Thyroid gland (tissue), 4 donors: ENCODE measurements around the gene SLC30A7. TPM values are rescaled to one million over a fixed set of nuclear protein-coding genes. Genes with fewer than 3 reads are reported as not detected.

Experiments
- DNase-seq, 2 donors: peaks; one replicate each; pipeline ENCODE4 v3.0.0-alpha.2; 2019
- H3K27ac ChIP-seq, 3 donors: fragments of 200-600 bp; sonication (generic); 1 replicate in 2 of 3; 2 replicates in 1 of 3; pipeline ENCODE4 v1.5.1; 2016 to 2019; ENCODE audit warnings: mild to moderate bottlenecking in 1 of 3, moderate library complexity in 1 of 3
- H3K27me3 ChIP-seq: fragments of 200-600 bp; sonication (generic); one replicate; pipeline ENCODE4 v1.5.1; 2019
- H3K36me3 ChIP-seq, 2 donors: fragments of 200-600 bp; sonication (generic); one replicate each; pipeline ENCODE4 v1.5.1; 2016 to 2019
- H3K4me1 ChIP-seq, 2 donors: fragments of 200-600 bp; sonication (generic); one replicate each; pipeline ENCODE4 v1.5.1; 2017 to 2019
- H3K4me3 ChIP-seq, 3 donors: fragments of 200-600 bp; sonication (generic); replicated peaks in 1 of 3; 1 replicate in 2 of 3; 2 replicates in 1 of 3; pipeline ENCODE4 v1.5.1; 2016; ENCODE audit warnings: mild to moderate bottlenecking in 1 of 3
- H3K9me3 ChIP-seq: fragments of 200-600 bp; sonication (generic); one replicate; pipeline ENCODE4 v1.5.1; 2017
- CTCF ChIP-seq, 6 experiments: fragments of 200-600 bp in 3 of 6; fragments of 450-650 bp in 3 of 6; sonication (generic) in 3 of 6; IDR thresholded peaks; one replicate each; pipeline ENCODE4 v1.5.1; 2016 to 2019; ENCODE audit warnings: antibody characterized with exemption in 6 of 6, mild to moderate bottlenecking in 2 of 6, inconsistent platforms in 1 of 6, moderate library complexity in 1 of 6
- POLR2A ChIP-seq, 2 donors: fragments of 450-650 bp; IDR thresholded peaks; one replicate each; pipeline ENCODE4 v1.6.1; 2017; ENCODE audit warnings: antibody characterized with exemption in 2 of 2, mild to moderate bottlenecking in 2 of 2, moderate library complexity in 1 of 2
- WGBS, 2 donors: methylation state at CpG; one replicate each; pipeline ENCODE4 v1.1.5; 2017; 5-methylcytosine and 5-hydroxymethylcytosine counted together
- intact Hi-C: fragments of 100-400 bp; cut with DNase I; formaldehyde crosslinking; loops from one replicate; pipeline ENCODE4 v1.15.1; 2023
- total RNA-seq, 4 donors: library from RNA; depleted of rRNA; stranded (reverse); fragments of >200 nt; gene quantifications; one replicate each; pipeline ENCODE4 v1.2.3, GENCODE V29; 2016

Gene SLC30A7
- total RNA-seq, 4 donors from 2014 or later = 32.4 to 39.7 (median 36.1) TPM

GRCh38 chr1:100936194-100936967 is 40.5 kb downstream of the SLC30A7 start:
- Histone ChIP-seq H3K36me3 (no peaks in the 10 kb centered on the region), H3K27me3 (no peaks in the 10 kb centered on the region)
- intact Hi-C loops = no loop called here

GRCh38 chr1:100941098-100941527 is 45.2 kb downstream of the SLC30A7 start:
- no peaks in the 10 kb centered on the region for H3K9me3 ChIP-seq
- intact Hi-C loops = no loop called here
- no peak overlapping the region for H3K27ac ChIP-seq
- no peak overlapping the region for H3K4me3 ChIP-seq
- no peaks in the 10 kb centered on the region for H3K27me3 ChIP-seq
- no peaks in the 10 kb centered on the region for H3K4me1 ChIP-seq
- H3K36me3 ChIP-seq = no peaks in the 10 kb centered on the region
- TF ChIP-seq POLR2A (IDR thresholded peaks at IDR 0.05) = no peak
- TF ChIP-seq CTCF (IDR thresholded peaks at IDR 0.05) = no peak
- no peak for DNase-seq
- 88 to 95% methylated on average over 1 of the region's 1 CpG for WGBS, 2 donors

More at GRCh38 chr1:100936194-100936967, 40.5 kb downstream of the SLC30A7 start:
- DNase-seq = no peak
- no peaks in the 10 kb centered on the region for H3K9me3 ChIP-seq
- TF ChIP-seq POLR2A (IDR thresholded peaks at IDR 0.05) = no peak
- no peak for TF ChIP-seq CTCF (IDR thresholded peaks at IDR 0.05)
- no peak overlapping the region for H3K27ac ChIP-seq
- no peaks in the 10 kb centered on the region for H3K4me1 ChIP-seq
- no peak overlapping the region for H3K4me3 ChIP-seq

GRCh38 chr1:100941580-100942216 is 45.8 kb downstream of the SLC30A7 start:
- Histone ChIP-seq H3K27ac (no peak overlapping the region), H3K27me3 (no peaks in the 10 kb centered on the region), H3K4me1 (no peaks in the 10 kb centered on the region), H3K9me3 (no peaks in the 10 kb centered on the region), H3K4me3 (no peak overlapping the region), H3K36me3 (no peaks in the 10 kb centered on the region)
- no peak for DNase-seq
- WGBS, 2 donors = 96% methylated on average over 9 of the region's 9 CpGs
- intact Hi-C loops = no loop called here
- no peak for TF ChIP-seq CTCF (IDR thresholded peaks at IDR 0.05)
- TF ChIP-seq POLR2A (IDR thresholded peaks at IDR 0.05) = no peak

- TF ChIP-seq CTCF (IDR thresholded peaks at IDR 0.05) = no peak
- no peak for TF ChIP-seq POLR2A (IDR thresholded peaks at IDR 0.05)
- Histone ChIP-seq H3K4me3 (no peak overlapping the region), H3K27me3 (no peaks in the 10 kb centered on the region), H3K4me1 (no peaks in the 10 kb centered on the region), H3K27ac (no peak overlapping the region), H3K36me3 (no peaks in the 10 kb centered on the region), H3K9me3 (no peaks in the 10 kb centered on the region)
- 92 to 93% methylated on average over 2 of the region's 2 CpGs for WGBS, 2 donors
- DNase-seq = no peak
- intact Hi-C loops = no loop called here
Measured at GRCh38 chr1:100942304-100943046, 46.6 kb downstream of the SLC30A7 start.
